ENCODE results near the gene PDZK1IP1.
A peak's percentile ranks its signal among the peaks of the same experiment; 100 is the strongest.

Gene PDZK1IP1

GRCh38 chr1:47191940-47192457 lies 2.2 kb upstream of the PDZK1IP1 start:
- Histone ChIP-seq H3K27ac (ENCODE audit: poor library complexity, severe bottlenecking) (no peak overlapping the region), H3K27me3 (ENCODE audit: insufficient read depth, poor library complexity, severe bottlenecking) (no peaks in the 10 kb centered on the region), H3K36me3 (ENCODE audit: low read depth) (no peaks in the 10 kb centered on the region), H3K9me3 (ENCODE audit: severe bottlenecking) (no peaks in the 10 kb centered on the region), H3K4me1 (ENCODE audit: insufficient read depth, poor library complexity, severe bottlenecking) (peaks cover 10% of the 10 kb centered on the region), H3K4me3 (ENCODE audit: severe bottlenecking) (no peak overlapping the region)
- DNase-seq (ENCODE audit: low spot score) (peak; percentile 23), ATAC-seq (ENCODE audit: low read depth) (no peak)
- TF ChIP-seq, protein P1, sequence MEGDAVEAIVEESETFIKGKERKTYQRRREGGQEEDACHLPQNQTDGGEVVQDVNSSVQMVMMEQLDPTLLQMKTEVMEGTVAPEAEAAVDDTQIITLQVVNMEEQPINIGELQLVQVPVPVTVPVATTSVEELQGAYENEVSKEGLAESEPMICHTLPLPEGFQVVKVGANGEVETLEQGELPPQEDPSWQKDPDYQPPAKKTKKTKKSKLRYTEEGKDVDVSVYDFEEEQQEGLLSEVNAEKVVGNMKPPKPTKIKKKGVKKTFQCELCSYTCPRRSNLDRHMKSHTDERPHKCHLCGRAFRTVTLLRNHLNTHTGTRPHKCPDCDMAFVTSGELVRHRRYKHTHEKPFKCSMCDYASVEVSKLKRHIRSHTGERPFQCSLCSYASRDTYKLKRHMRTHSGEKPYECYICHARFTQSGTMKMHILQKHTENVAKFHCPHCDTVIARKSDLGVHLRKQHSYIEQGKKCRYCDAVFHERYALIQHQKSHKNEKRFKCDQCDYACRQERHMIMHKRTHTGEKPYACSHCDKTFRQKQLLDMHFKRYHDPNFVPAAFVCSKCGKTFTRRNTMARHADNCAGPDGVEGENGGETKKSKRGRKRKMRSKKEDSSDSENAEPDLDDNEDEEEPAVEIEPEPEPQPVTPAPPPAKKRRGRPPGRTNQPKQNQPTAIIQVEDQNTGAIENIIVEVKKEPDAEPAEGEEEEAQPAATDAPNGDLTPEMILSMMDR (IDR thresholded peaks at IDR 0.05; ENCODE audit: poor library complexity, severe bottlenecking): no peak

- Histone ChIP-seq H3K9me3 (ENCODE audit: severe bottlenecking) (no peaks in the 10 kb centered on the region), H3K4me3 (ENCODE audit: severe bottlenecking) (no peak overlapping the region), H3K27ac (ENCODE audit: poor library complexity, severe bottlenecking) (no peak overlapping the region), H3K4me1 (ENCODE audit: insufficient read depth, poor library complexity, severe bottlenecking) (peaks cover 10% of the 10 kb centered on the region), H3K27me3 (ENCODE audit: insufficient read depth, poor library complexity, severe bottlenecking) (no peaks in the 10 kb centered on the region), H3K36me3 (ENCODE audit: low read depth) (no peaks in the 10 kb centered on the region)
- no peak for ATAC-seq (ENCODE audit: low read depth)
- peak; percentile 16 for DNase-seq (ENCODE audit: low spot score)
- TF ChIP-seq, protein P1 (IDR thresholded peaks at IDR 0.05; ENCODE audit: poor library complexity, severe bottlenecking): no peak
Measured at GRCh38 chr1:47190857-47191256, 1.0 kb upstream of the PDZK1IP1 start.

- H3K4me1 ChIP-seq (ENCODE audit: insufficient read depth, poor library complexity, severe bottlenecking): peaks cover 10% of the 10 kb centered on the region
- H3K27ac ChIP-seq (ENCODE audit: poor library complexity, severe bottlenecking): no peak overlapping the region
- no peaks in the 10 kb centered on the region for H3K27me3 ChIP-seq (ENCODE audit: insufficient read depth, poor library complexity, severe bottlenecking)
- ATAC-seq (ENCODE audit: low read depth) (no peak), DNase-seq (ENCODE audit: low spot score) (no peak)
- no peaks in the 10 kb centered on the region for H3K9me3 ChIP-seq (ENCODE audit: severe bottlenecking)
- TF ChIP-seq, protein P1 (IDR thresholded peaks at IDR 0.05; ENCODE audit: poor library complexity, severe bottlenecking): no peak
- no peaks in the 10 kb centered on the region for H3K36me3 ChIP-seq (ENCODE audit: low read depth)
- no peak overlapping the region for H3K4me3 ChIP-seq (ENCODE audit: severe bottlenecking)
Measured at GRCh38 chr1:47190509-47190855, 646 bp upstream of the PDZK1IP1 start.

DNA sequence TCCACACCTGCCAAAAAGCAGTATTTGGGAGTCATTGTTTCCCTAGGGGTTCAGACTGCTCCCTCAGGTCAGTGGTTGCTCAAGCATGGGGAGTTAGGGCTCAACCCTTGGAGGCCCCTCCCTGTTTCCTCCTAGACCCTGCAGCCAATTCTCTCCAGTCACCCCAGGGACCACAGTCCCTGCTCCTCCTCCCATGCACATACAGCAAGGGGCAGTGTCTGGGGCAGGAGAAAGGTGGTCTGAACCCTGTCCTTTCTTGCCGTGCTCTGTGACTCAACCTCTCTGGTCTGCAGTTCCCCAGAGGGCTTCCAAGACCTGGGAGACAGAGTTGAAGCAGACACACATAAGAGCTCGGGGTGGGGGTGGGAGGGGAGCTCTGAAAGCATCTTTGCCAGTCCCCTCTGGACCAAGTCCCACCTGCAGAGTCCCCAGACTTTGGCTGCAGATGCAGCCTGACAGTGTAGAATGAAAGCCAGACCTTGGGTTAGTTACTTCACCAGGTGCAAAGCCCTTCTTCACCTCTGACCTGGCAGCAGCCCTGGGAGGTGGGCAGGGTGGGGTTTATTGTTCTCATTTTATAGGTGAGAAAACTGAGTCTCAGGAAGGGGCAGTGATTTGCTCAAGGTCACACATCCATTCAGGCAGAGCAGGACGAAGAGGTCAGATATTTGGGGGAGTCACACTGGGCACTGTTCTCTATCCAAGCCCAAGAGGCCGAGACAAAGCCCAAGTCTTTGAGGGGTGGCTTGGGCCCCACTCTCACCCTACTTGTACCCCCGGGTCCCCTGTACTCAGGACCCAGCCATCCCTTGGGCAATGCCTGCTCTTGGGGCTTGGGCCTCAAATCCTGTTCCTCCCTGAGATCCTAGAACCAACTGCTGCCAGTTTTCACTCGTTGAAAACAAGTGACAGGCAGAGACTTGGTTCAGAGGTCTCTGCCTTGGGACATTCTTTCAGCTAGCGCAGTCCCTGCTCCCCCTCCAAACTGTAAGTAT lies 748 bp downstream of the PDZK1IP1 start:
- Histone ChIP-seq H3K4me3 (ENCODE audit: severe bottlenecking) (no peak overlapping the region), H3K27ac (ENCODE audit: poor library complexity, severe bottlenecking) (no peak overlapping the region), H3K36me3 (ENCODE audit: low read depth) (no peaks in the 10 kb centered on the region), H3K9me3 (ENCODE audit: severe bottlenecking) (no peaks in the 10 kb centered on the region), H3K27me3 (ENCODE audit: insufficient read depth, poor library complexity, severe bottlenecking) (no peaks in the 10 kb centered on the region), H3K4me1 (ENCODE audit: insufficient read depth, poor library complexity, severe bottlenecking) (peaks cover 10% of the 10 kb centered on the region)
- TF ChIP-seq, protein P1 (IDR thresholded peaks at IDR 0.05; ENCODE audit: poor library complexity, severe bottlenecking): no peak
- DNase-seq (ENCODE audit: low spot score) (peak; percentile 10), ATAC-seq (ENCODE audit: low read depth) (no peak)

DNA sequence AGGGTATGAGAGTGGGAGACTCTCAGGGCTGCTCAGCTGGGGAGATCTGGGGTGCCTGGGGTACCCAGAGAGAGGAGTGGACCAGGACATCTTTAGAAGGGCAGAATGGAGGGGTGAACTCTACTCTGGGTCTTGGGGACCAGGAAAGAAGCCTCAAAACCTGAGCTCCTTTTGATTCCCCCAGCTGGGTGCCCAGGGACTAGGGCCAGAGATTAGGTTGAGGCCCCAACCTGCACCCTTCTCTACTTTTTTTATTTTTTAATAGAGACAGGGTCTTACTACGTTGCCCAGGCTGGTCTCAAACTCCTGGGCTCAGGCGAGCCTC lies 1.9 kb downstream of the PDZK1IP1 start:
- Histone ChIP-seq H3K27me3 (ENCODE audit: insufficient read depth, poor library complexity, severe bottlenecking) (no peaks in the 10 kb centered on the region), H3K27ac (ENCODE audit: poor library complexity, severe bottlenecking) (no peak overlapping the region), H3K9me3 (ENCODE audit: severe bottlenecking) (no peaks in the 10 kb centered on the region), H3K36me3 (ENCODE audit: low read depth) (no peaks in the 10 kb centered on the region), H3K4me3 (ENCODE audit: severe bottlenecking) (no peak overlapping the region), H3K4me1 (ENCODE audit: insufficient read depth, poor library complexity, severe bottlenecking) (peaks cover 10% of the 10 kb centered on the region)
- TF ChIP-seq, protein P1 (IDR thresholded peaks at IDR 0.05; ENCODE audit: poor library complexity, severe bottlenecking): no peak
- ATAC-seq (ENCODE audit: low read depth) (no peak), DNase-seq (ENCODE audit: low spot score) (peak; percentile 11)
